Measurements from ENCODE around the gene INTS1.

The INTS1 gene

DNA sequence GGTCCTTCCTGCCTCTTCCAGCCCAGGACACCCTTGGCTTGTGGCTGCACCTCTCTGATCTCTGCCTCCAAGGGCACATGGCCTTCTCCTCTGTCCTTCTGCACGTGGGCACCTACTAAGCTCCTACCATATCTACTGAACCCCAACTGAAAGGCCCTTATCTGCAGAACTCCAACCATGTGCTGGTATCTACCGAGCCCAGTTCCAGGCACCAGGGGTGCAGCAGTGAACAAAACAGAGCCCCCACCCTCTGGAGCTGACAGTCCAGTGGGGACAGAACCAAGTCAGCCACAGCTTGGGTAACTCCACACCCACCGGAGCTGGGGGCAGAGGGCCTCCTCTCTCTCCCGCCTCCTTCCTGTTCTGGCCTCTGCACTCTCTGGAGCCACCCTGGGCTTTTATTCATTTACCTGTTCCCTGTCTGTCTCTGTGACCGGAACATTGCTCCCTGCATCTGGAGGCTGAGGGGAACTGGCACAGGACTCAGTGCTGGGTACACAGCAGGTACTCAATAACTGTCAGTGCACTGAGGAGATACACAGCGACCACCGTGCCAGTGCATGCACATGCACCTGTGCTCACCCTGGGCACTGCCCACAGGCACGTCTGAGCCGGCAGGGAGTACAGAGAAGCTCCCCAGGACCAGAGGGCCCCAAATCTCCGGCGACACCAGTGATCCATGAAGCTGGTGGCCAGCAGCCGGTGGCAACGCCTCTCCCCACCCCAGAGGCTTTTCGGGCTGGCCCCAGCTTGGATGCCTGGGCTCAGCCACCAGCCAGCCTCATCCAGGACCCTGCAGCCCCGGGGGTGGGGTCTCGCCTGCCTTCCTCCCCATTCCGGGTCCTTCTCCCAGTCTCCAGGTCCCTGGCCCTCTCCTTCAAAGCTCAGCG, 46.9 kb downstream of the INTS1 start:
- Histone ChIP-seq H3K27ac (no peak overlapping the region), H2AFZ (ENCODE audit: low read depth) (no peak overlapping the region), H3K4me1 (ENCODE audit: low read depth, poor library complexity, severe bottlenecking) (peaks cover 9% of the 10 kb centered on the region), H3K36me3 (ENCODE audit: insufficient read depth) (no peaks in the 10 kb centered on the region), H3K79me2 (ENCODE audit: insufficient read depth, low read depth) (no peaks in the 10 kb centered on the region), H3K27me3 (ENCODE audit: insufficient read depth, low read depth) (peaks cover 57% of the 10 kb centered on the region), H3K4me2 (no peak overlapping the region), H3K4me3 (IDR thresholded peaks at IDR 0.05; ENCODE audit: insufficient read depth, low read depth, low read length) (no peak overlapping the region), H4K20me1 (ENCODE audit: insufficient read depth) (no peaks in the 10 kb centered on the region), H3K9ac (no peak overlapping the region)
- TF ChIP-seq, protein P1, sequence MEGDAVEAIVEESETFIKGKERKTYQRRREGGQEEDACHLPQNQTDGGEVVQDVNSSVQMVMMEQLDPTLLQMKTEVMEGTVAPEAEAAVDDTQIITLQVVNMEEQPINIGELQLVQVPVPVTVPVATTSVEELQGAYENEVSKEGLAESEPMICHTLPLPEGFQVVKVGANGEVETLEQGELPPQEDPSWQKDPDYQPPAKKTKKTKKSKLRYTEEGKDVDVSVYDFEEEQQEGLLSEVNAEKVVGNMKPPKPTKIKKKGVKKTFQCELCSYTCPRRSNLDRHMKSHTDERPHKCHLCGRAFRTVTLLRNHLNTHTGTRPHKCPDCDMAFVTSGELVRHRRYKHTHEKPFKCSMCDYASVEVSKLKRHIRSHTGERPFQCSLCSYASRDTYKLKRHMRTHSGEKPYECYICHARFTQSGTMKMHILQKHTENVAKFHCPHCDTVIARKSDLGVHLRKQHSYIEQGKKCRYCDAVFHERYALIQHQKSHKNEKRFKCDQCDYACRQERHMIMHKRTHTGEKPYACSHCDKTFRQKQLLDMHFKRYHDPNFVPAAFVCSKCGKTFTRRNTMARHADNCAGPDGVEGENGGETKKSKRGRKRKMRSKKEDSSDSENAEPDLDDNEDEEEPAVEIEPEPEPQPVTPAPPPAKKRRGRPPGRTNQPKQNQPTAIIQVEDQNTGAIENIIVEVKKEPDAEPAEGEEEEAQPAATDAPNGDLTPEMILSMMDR (conservative IDR thresholded peaks at IDR 0.05; ENCODE audit: low read depth, low read length), result no peak

DNA sequence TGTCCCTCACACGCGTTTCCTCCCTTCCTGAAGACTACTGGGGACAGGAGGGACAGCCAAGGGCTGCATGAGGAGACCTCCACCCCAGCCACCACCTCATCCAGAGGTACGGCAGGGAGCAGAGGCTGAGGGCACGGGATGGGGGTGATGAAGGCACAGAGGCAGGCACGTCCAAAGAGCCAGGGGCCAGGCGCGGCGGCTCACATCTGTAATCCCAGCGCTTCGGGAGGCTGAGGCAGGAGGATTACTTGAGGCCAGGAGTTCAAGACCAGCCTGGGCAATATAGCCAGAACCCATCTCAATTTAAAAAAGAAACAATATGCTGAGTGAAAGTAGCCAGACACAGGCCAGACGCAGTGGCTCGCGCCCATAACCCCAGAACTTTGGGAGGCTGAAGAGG, 48.2 kb downstream of the INTS1 start:
- no peak overlapping the region for H3K4me3 ChIP-seq (IDR thresholded peaks at IDR 0.05; ENCODE audit: insufficient read depth, low read depth, low read length)
- H3K27ac ChIP-seq, result no peak overlapping the region
- H3K4me2 ChIP-seq, result no peak overlapping the region
- no peak overlapping the region for H3K9ac ChIP-seq
- peaks cover 9% of the 10 kb centered on the region for H3K4me1 ChIP-seq (ENCODE audit: low read depth, poor library complexity, severe bottlenecking)
- no peaks in the 10 kb centered on the region for H4K20me1 ChIP-seq (ENCODE audit: insufficient read depth)
- no peaks in the 10 kb centered on the region for H3K36me3 ChIP-seq (ENCODE audit: insufficient read depth)
- H3K27me3 ChIP-seq (ENCODE audit: insufficient read depth, low read depth), result peaks cover 67% of the 10 kb centered on the region
- no peaks in the 10 kb centered on the region for H3K79me2 ChIP-seq (ENCODE audit: insufficient read depth, low read depth)
- H2AFZ ChIP-seq (ENCODE audit: low read depth), result no peak overlapping the region
- TF ChIP-seq, protein P1 (conservative IDR thresholded peaks at IDR 0.05; ENCODE audit: low read depth, low read length), result no peak

DNA sequence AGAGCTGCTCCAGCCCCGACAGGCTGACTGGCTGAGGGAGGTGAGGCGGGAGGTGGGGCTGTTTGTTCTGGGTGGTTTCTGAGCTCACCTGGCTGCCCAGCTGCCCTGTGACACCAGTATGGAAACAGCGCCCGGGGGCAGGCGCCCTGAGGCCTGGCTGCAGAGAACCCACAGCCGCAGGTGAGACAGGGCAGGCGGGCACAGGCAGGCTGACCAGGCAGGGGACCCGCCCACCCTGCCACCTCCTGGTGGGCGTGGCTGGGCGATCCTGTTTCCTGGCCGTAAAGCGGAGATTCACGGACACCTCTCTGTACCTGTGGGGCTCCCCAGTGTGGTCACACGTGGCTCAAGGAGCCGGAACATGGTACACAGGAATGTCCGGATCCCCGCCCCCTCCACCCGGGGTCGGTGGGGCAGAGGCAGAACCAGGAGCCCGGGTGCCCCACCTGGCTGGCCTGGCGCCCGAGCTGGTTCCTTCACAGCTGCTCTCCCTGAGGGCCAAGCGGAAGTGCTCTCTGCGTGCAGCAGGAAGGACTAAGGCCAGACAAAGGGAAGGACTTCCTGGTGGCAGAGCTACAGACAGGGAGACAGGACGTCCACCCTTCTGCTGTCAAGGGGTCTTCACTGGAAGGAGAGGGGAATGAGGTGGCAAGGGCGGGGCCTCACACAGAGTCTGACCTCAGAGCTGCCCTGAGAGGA, 48.8 kb downstream of the INTS1 start:
- Histone ChIP-seq H3K27ac (no peak overlapping the region), H3K9ac (no peak overlapping the region), H3K79me2 (ENCODE audit: insufficient read depth, low read depth) (no peaks in the 10 kb centered on the region), H3K4me1 (ENCODE audit: low read depth, poor library complexity, severe bottlenecking) (peaks cover 5% of the 10 kb centered on the region), H2AFZ (ENCODE audit: low read depth) (no peak overlapping the region), H3K4me3 (IDR thresholded peaks at IDR 0.05; ENCODE audit: insufficient read depth, low read depth, low read length) (no peak overlapping the region), H3K4me2 (no peak overlapping the region), H3K27me3 (ENCODE audit: insufficient read depth, low read depth) (peaks cover 72% of the 10 kb centered on the region), H3K36me3 (ENCODE audit: insufficient read depth) (no peaks in the 10 kb centered on the region), H4K20me1 (ENCODE audit: insufficient read depth) (no peaks in the 10 kb centered on the region)
- TF ChIP-seq, protein P1 (conservative IDR thresholded peaks at IDR 0.05; ENCODE audit: low read depth, low read length), result no peak

DNA sequence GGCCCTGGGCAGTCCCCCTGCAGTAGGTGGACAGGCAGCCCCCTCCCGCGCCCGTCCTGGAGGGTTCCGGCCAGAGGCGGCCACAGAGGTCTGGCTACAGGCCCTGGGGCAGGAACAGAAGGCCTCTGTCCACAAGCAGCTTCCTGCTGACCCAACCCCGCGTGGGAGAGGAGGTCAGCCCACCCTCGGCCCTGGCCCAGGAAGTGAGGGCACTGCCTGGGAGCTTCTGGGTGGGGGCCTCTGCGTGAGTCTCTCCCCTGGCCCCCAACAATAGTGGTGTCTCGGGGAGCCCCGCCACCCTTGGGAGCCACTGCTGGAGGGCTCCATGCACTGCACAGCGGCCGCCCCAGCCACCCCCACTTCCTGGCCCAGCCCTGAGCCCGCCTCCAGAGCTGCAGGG, 49.6 kb downstream of the INTS1 start:
- H4K20me1 ChIP-seq (ENCODE audit: insufficient read depth), result no peaks in the 10 kb centered on the region
- H3K36me3 ChIP-seq (ENCODE audit: insufficient read depth), result no peaks in the 10 kb centered on the region
- no peak overlapping the region for H2AFZ ChIP-seq (ENCODE audit: low read depth)
- no peaks in the 10 kb centered on the region for H3K4me1 ChIP-seq (ENCODE audit: low read depth, poor library complexity, severe bottlenecking)
- no peak overlapping the region for H3K9ac ChIP-seq
- TF ChIP-seq, protein P1 (conservative IDR thresholded peaks at IDR 0.05; ENCODE audit: low read depth, low read length), result no peak
- H3K4me3 ChIP-seq (IDR thresholded peaks at IDR 0.05; ENCODE audit: insufficient read depth, low read depth, low read length), result no peak overlapping the region
- peaks cover 76% of the 10 kb centered on the region for H3K27me3 ChIP-seq (ENCODE audit: insufficient read depth, low read depth)
- H3K79me2 ChIP-seq (ENCODE audit: insufficient read depth, low read depth), result no peaks in the 10 kb centered on the region
- H3K4me2 ChIP-seq, result no peak overlapping the region
- H3K27ac ChIP-seq, result no peak overlapping the region
